ENCODE results near the gene FOXQ1.

GRCh38 chr6:1313384-1313766 is 1.5 kb downstream of the FOXQ1 start:
- TF ChIP-seq CTCF (IDR thresholded peaks at IDR 0.05 in 4 of 5, conservative IDR thresholded peaks at IDR 0.05 in 1 of 5) = no peak
- TF ChIP-seq POLR2A (IDR thresholded peaks at IDR 0.05) = no peak

Data from gastrocnemius medialis (tissue), 4 donors.